HEK293 (cell line): ENCODE measurements around the gene COA1.

Experiments
- GLI2 ChIP-seq: fragments of 450-650 bp; formaldehyde crosslinking; IDR thresholded peaks from 2 replicates; pipeline ENCODE4; 2017; ENCODE audit warnings: missing biosample characterization, missing genetic modification characterization, low read depth, borderline replicate concordance
- GLIS1 ChIP-seq: fragments of 450-650 bp; formaldehyde crosslinking; IDR thresholded peaks from 2 replicates; pipeline ENCODE4 v1.5.1; 2016; ENCODE audit warnings: missing biosample characterization, missing genetic modification characterization
- GLIS2 ChIP-seq: fragments of 450-650 bp; formaldehyde crosslinking; IDR thresholded peaks from 2 replicates; pipeline ENCODE4 v1.5.1; 2016; ENCODE audit warnings: missing biosample characterization, missing genetic modification characterization
- INSM2 ChIP-seq: fragments of 450-650 bp; formaldehyde crosslinking; IDR thresholded peaks from 2 replicates; pipeline ENCODE4 v1.5.1; 2016; ENCODE audit warnings: missing biosample characterization, missing genetic modification characterization
- KLF17 ChIP-seq: fragments of 450-650 bp; formaldehyde crosslinking; IDR thresholded peaks from 2 replicates; pipeline ENCODE4 v1.5.1; 2016; ENCODE audit warnings: missing biosample characterization, missing genetic modification characterization
- KLF7 ChIP-seq: fragments of 450-650 bp; formaldehyde crosslinking; IDR thresholded peaks from 2 replicates; pipeline ENCODE4 v1.5.1; 2016; ENCODE audit warnings: missing biosample characterization, missing genetic modification characterization, borderline replicate concordance
- SALL2 ChIP-seq: fragments of 450-650 bp; formaldehyde crosslinking; IDR thresholded peaks from 2 replicates; pipeline ENCODE4 v1.5.0; 2017; ENCODE audit warnings: missing biosample characterization, mild to moderate bottlenecking, missing genetic modification characterization, borderline replicate concordance
- SP2 ChIP-seq: fragments of 450-650 bp; formaldehyde crosslinking; IDR thresholded peaks from 2 replicates; pipeline ENCODE4 v1.5.1; 2016; ENCODE audit warnings: missing biosample characterization, missing genetic modification characterization
- TCF7L2 ChIP-seq: IDR thresholded peaks from 2 replicates; pipeline ENCODE4 v1.6.1; 2011; ENCODE audit warnings: low read depth, mild to moderate bottlenecking, inconsistent platforms, low read length, moderate library complexity, borderline replicate concordance
- ZBTB26 ChIP-seq: fragments of 450-650 bp; formaldehyde crosslinking; optimal IDR thresholded peaks from 2 replicates; pipeline ENCODE3; 2016; ENCODE audit warnings: missing biosample characterization, mild to moderate bottlenecking, missing genetic modification characterization
- ZFHX2 ChIP-seq: fragments of 450-650 bp; formaldehyde crosslinking; conservative IDR thresholded peaks from 2 replicates; pipeline ENCODE4 v1.5.1; 2016; ENCODE audit warnings: missing biosample characterization, missing genetic modification characterization
- ZFP3 ChIP-seq: fragments of 450-650 bp; formaldehyde crosslinking; IDR thresholded peaks from 2 replicates; pipeline ENCODE4 v1.5.1; 2016; ENCODE audit warnings: low read depth, missing biosample characterization, missing genetic modification characterization
- ZNF121 ChIP-seq: fragments of 450-650 bp; formaldehyde crosslinking; IDR thresholded peaks from 2 replicates; pipeline ENCODE4 v1.5.1; 2016; ENCODE audit warnings: missing biosample characterization, missing genetic modification characterization
- ZNF155 ChIP-seq: fragments of 450-650 bp; formaldehyde crosslinking; IDR thresholded peaks from 2 replicates; pipeline ENCODE4 v1.5.1; 2016; ENCODE audit warnings: missing biosample characterization, missing genetic modification characterization
- ZNF18 ChIP-seq: fragments of 450-650 bp; formaldehyde crosslinking; IDR thresholded peaks from 2 replicates; pipeline ENCODE4 v1.5.1; 2016; ENCODE audit warnings: missing biosample characterization, missing genetic modification characterization
- ZNF223 ChIP-seq: fragments of 450-650 bp; formaldehyde crosslinking; IDR thresholded peaks from 2 replicates; pipeline ENCODE4 v1.5.1; 2016; ENCODE audit warnings: missing biosample characterization, missing genetic modification characterization
- ZNF280C ChIP-seq: fragments of 450-650 bp; formaldehyde crosslinking; IDR thresholded peaks from 2 replicates; pipeline ENCODE4 v1.5.1; 2016; ENCODE audit warnings: missing biosample characterization, missing genetic modification characterization
- ZNF391 ChIP-seq: fragments of 450-650 bp; formaldehyde crosslinking; IDR thresholded peaks from 2 replicates; pipeline ENCODE4 v1.5.1; 2016; ENCODE audit warnings: low read depth, missing biosample characterization, missing genetic modification characterization, borderline replicate concordance
- ZNF423 ChIP-seq: fragments of 450-650 bp; formaldehyde crosslinking; IDR thresholded peaks from 2 replicates; pipeline ENCODE4 v1.5.1; 2016; ENCODE audit warnings: missing biosample characterization, missing genetic modification characterization
- ZNF426 ChIP-seq: fragments of 450-650 bp; formaldehyde crosslinking; IDR thresholded peaks from 2 replicates; pipeline ENCODE4 v1.5.1; 2017; ENCODE audit warnings: missing biosample characterization, missing genetic modification characterization, mild to moderate bottlenecking, inconsistent platforms, moderate library complexity
- ZNF501 ChIP-seq: fragments of 450-650 bp; formaldehyde crosslinking; IDR thresholded peaks from 2 replicates; pipeline ENCODE4 v1.5.1; 2016; ENCODE audit warnings: missing biosample characterization, missing genetic modification characterization
- ZNF530 ChIP-seq: fragments of 450-650 bp; formaldehyde crosslinking; IDR thresholded peaks from 2 replicates; pipeline ENCODE4 v1.5.1; 2016; ENCODE audit warnings: low read depth, missing biosample characterization, missing genetic modification characterization
- ZNF560 ChIP-seq: fragments of 450-650 bp; formaldehyde crosslinking; IDR thresholded peaks from 2 replicates; pipeline ENCODE4 v1.5.1; 2017; ENCODE audit warnings: missing biosample characterization, missing genetic modification characterization, borderline replicate concordance
- ZNF561 ChIP-seq: fragments of 450-650 bp; IDR thresholded peaks from 2 replicates; pipeline ENCODE4 v1.5.1; 2018; ENCODE audit warnings: missing biosample characterization, missing genetic modification characterization, borderline replicate concordance
- ZNF664 ChIP-seq: fragments of 450-650 bp; formaldehyde crosslinking; IDR thresholded peaks from 2 replicates; pipeline ENCODE4 v1.5.1; 2016; ENCODE audit warnings: missing biosample characterization, missing genetic modification characterization
- ZNF785 ChIP-seq: fragments of 450-650 bp; formaldehyde crosslinking; IDR thresholded peaks from 2 replicates; pipeline ENCODE4 v1.5.1; 2016; ENCODE audit warnings: missing biosample characterization, missing genetic modification characterization
- ZSCAN23 ChIP-seq: fragments of 450-650 bp; formaldehyde crosslinking; IDR thresholded peaks from 2 replicates; pipeline ENCODE4 v1.5.1; 2016; ENCODE audit warnings: missing biosample characterization, missing genetic modification characterization
- TF ChIP-seq, protein P1 (sequence below): fragments of 450-650 bp; formaldehyde crosslinking; IDR thresholded peaks from 2 replicates; pipeline ENCODE4 v1.5.1; 2017; ENCODE audit warnings: missing biosample characterization, missing genetic modification characterization

Gene COA1

DNA sequence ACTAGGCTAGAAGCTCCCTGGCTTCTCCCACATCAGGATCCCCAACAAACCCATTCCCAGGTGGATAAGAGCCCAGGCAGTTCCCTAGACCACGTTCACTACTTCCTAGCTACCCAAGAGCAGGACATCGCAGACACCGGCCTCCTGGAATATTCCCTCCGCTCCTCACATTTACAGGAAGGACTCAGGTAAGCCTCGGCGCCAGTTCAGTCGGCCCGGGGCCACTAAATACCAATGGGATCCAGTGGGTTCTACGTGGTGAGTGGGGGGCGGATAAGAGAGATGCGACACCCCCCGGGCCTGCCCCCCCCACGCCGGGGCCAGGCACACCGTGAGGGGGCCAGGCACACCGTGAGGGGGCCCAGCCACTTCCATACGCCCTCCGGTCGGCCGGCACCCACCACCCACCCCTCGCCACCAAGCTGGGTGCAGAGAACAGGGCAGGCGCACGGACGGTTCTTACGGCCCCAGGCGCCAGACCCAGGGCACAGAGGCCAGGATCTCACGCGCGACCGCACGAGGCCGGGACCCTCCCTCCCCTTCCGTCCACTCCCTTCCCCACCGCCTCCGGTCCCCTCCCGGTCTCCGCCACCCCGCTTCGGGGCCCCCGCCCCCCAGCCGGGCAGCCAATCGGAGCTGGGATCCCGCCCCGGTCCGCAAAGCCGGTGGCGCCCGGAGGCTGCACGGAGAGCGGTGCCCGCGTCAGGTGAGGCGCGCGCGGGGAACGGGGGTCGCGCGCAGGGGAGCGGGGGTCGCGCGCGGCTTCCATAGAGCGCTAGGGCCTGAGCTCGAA, 28.9 kb upstream of the COA1 start, which contains the start of gene BLVRA (continued):
- no peak for TF ChIP-seq SALL2
- TF ChIP-seq ZFHX2: peak; percentile 63; the same call in 1 of the 2 replicates
- no peak for TF ChIP-seq ZNF426 (tag by site-specific recombination)
- peak; percentile 89 for TF ChIP-seq ZNF121 (tag by site-specific recombination)
- TF ChIP-seq TCF7L2: no peak
- no peak for TF ChIP-seq GLI2 (tag by site-specific recombination)
- TF ChIP-seq INSM2 (tag by site-specific recombination): peak; percentile 46; the same call in 1 of the 2 replicates
- TF ChIP-seq ZSCAN23 (tag by site-specific recombination): no peak
- TF ChIP-seq GLIS1: peak; percentile 61
- TF ChIP-seq ZFP3 (tag by site-specific recombination): no peak
- no peak for TF ChIP-seq ZNF18 (tag by site-specific recombination)
- TF ChIP-seq ZNF423 (tag by site-specific recombination): 0 out of 2 replicates have a peak, but pooled peaks have one; percentile 34
- no peak for TF ChIP-seq ZNF223 (tag by site-specific recombination)
- TF ChIP-seq, protein P1, sequence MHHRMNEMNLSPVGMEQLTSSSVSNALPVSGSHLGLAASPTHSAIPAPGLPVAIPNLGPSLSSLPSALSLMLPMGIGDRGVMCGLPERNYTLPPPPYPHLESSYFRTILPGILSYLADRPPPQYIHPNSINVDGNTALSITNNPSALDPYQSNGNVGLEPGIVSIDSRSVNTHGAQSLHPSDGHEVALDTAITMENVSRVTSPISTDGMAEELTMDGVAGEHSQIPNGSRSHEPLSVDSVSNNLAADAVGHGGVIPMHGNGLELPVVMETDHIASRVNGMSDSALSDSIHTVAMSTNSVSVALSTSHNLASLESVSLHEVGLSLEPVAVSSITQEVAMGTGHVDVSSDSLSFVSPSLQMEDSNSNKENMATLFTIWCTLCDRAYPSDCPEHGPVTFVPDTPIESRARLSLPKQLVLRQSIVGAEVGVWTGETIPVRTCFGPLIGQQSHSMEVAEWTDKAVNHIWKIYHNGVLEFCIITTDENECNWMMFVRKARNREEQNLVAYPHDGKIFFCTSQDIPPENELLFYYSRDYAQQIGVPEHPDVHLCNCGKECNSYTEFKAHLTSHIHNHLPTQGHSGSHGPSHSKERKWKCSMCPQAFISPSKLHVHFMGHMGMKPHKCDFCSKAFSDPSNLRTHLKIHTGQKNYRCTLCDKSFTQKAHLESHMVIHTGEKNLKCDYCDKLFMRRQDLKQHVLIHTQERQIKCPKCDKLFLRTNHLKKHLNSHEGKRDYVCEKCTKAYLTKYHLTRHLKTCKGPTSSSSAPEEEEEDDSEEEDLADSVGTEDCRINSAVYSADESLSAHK (tag by site-specific recombination): no peak; the same call in 1 of the 2 replicates
- TF ChIP-seq ZNF155: no peak
- TF ChIP-seq ZNF785 (tag by site-specific recombination): peak; percentile 30; the same call in 1 of the 2 replicates
- peak; percentile 92 for TF ChIP-seq GLIS2 (tag by site-specific recombination)
- no peak for TF ChIP-seq ZNF530 (tag by site-specific recombination)
- TF ChIP-seq ZNF280C: no peak
- peak; percentile 39; the same call in 1 of the 2 replicates for TF ChIP-seq KLF17 (tag by site-specific recombination)
- TF ChIP-seq SP2: peak; percentile 74
- TF ChIP-seq ZBTB26 (tag by site-specific recombination): peak; percentile 81
- TF ChIP-seq ZNF664 (tag by site-specific recombination): no peak
- TF ChIP-seq ZNF561 (tag by site-specific recombination): peak; percentile 44; the same call in 1 of the 2 replicates
- TF ChIP-seq KLF7 (tag by site-specific recombination): 0 out of 2 replicates have a peak, but pooled peaks have one; percentile 59
- 0 out of 2 replicates have a peak, but pooled peaks have one; percentile 62 for TF ChIP-seq ZNF391 (tag by site-specific recombination)
- peak; percentile 64; the same call in 1 of the 2 replicates for TF ChIP-seq ZNF501 (tag by site-specific recombination)
- peak; percentile 61; the same call in 1 of the 2 replicates for TF ChIP-seq ZNF560
